Calu3 (cell line): ENCODE results near the gene AP1S2. TPM values are rescaled to one million over a fixed set of nuclear protein-coding genes. Genes with fewer than 3 reads are reported as not detected.

Experiments used
- BruUV-seq: library from RNA; stranded (reverse); fragments of 400-500 nt; replicated peaks from 2 replicates; lab custom pipeline; 2021; lab: Mats Ljungman, UMichigan
- CTCF ChIA-PET: fragments of 300-600 bp; sonication (Branson Sonifier 250); formaldehyde crosslinking; loops from one replicate; lab custom pipeline; 2022; ENCODE audit warnings: antibody characterized with exemption; lab: Charles Lee
- DNase-seq: peaks from one replicate; pipeline ENCODE4 v3.0.0; 2022
- H3K27ac Mint-ChIP-seq: one replicate; pipeline ENCODE4 v1.8.0; 2022; ENCODE audit warnings: mixed read lengths; ENCODE audit not compliant: unreplicated experiment
- H3K27me3 Mint-ChIP-seq: one replicate; pipeline ENCODE4 v1.8.0; 2022; ENCODE audit warnings: mixed read lengths; ENCODE audit not compliant: unreplicated experiment
- H3K36me3 Mint-ChIP-seq: one replicate; pipeline ENCODE4 v1.8.0; 2022; ENCODE audit warnings: mild to moderate bottlenecking, moderate library complexity, mixed read lengths; ENCODE audit not compliant: insufficient read depth, unreplicated experiment
- H3K4me1 Mint-ChIP-seq: one replicate; pipeline ENCODE4 v1.8.0; 2022; ENCODE audit warnings: mild to moderate bottlenecking, low read depth, mixed read lengths; ENCODE audit not compliant: unreplicated experiment
- H3K4me3 Mint-ChIP-seq: one replicate; pipeline ENCODE4 v1.8.0; 2022; ENCODE audit warnings: mild to moderate bottlenecking, low read depth, moderate library complexity, mixed read lengths; ENCODE audit not compliant: unreplicated experiment
- H3K9me3 Mint-ChIP-seq: one replicate; pipeline ENCODE4 v1.8.0; 2022; ENCODE audit warnings: low read depth, mixed read lengths; ENCODE audit not compliant: unreplicated experiment
- intact Hi-C: fragments of 100-400 bp; cut with micrococcal nuclease; formaldehyde crosslinking; loops from one replicate; pipeline ENCODE4 v1.10.0; 2022; ENCODE audit not compliant: unreplicated experiment
- total RNA-seq: library from RNA; stranded (reverse); gene quantifications from 2 replicates; pipeline ENCODE4 v1.2.3, GENCODE V29; 2022
- TF ChIP-seq, protein P1 (sequence below): fragments of 200-600 bp; IDR thresholded peaks from one replicate; pipeline ENCODE4 v1.8.0; 2022; ENCODE audit warnings: antibody characterized with exemption; ENCODE audit not compliant: unreplicated experiment

Gene AP1S2
- total RNA-seq, 1 experiment from 2014 or later = 57.5 TPM

DNA sequence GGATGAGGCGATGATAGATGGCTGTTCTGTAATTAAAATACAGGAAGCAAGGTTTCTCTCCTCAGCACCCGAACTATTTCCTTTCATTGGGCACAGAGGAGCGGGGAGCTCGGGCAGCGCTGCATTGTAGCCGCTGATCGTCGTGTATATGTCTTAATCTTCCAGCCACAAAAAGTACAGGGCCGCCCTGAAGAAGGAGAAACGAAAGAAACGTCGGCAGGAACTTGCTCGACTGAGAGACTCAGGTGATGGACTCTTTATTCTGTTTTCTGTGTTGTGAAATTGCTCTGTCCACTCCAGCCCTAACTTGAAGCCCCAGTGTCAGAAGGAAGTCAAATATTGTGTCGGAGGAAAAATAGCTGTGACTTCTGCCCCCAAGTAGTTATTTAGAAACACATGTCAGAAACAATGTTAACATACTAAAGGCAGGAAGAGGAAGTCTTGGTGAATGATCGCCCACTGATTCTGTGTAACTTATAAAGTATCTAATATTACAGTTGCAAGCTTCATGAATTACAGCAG, 63.8 kb downstream of the AP1S2 start:
- no peaks in the 10 kb centered on the region for H3K4me1 Mint-ChIP-seq
- intact Hi-C loops = no loop called here
- CTCF ChIA-PET = interaction anchor here (1.2 kb wide), 1 partner anchor 83 kb away, joined by 3 read pairs; no protein-coding TSS in a partner anchor
- H3K27ac Mint-ChIP-seq = no peak overlapping the region
- H3K27me3 Mint-ChIP-seq = no peaks in the 10 kb centered on the region
- DNase-seq = no peak
- peaks cover 3% of the 10 kb centered on the region for H3K36me3 Mint-ChIP-seq
- H3K9me3 Mint-ChIP-seq = no peaks in the 10 kb centered on the region
- H3K4me3 Mint-ChIP-seq = no peak overlapping the region
- TSS peak; percentile 77 for BruUV-seq
- TF ChIP-seq, protein P1, sequence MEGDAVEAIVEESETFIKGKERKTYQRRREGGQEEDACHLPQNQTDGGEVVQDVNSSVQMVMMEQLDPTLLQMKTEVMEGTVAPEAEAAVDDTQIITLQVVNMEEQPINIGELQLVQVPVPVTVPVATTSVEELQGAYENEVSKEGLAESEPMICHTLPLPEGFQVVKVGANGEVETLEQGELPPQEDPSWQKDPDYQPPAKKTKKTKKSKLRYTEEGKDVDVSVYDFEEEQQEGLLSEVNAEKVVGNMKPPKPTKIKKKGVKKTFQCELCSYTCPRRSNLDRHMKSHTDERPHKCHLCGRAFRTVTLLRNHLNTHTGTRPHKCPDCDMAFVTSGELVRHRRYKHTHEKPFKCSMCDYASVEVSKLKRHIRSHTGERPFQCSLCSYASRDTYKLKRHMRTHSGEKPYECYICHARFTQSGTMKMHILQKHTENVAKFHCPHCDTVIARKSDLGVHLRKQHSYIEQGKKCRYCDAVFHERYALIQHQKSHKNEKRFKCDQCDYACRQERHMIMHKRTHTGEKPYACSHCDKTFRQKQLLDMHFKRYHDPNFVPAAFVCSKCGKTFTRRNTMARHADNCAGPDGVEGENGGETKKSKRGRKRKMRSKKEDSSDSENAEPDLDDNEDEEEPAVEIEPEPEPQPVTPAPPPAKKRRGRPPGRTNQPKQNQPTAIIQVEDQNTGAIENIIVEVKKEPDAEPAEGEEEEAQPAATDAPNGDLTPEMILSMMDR = no peak

- TF ChIP-seq, protein P1 = no peak
- H3K4me1 Mint-ChIP-seq = no peaks in the 10 kb centered on the region
- no peaks in the 10 kb centered on the region for H3K27me3 Mint-ChIP-seq
- no peak within 1 kb of the TSS for H3K27ac Mint-ChIP-seq
- peak; percentile 84 for DNase-seq
- TSS peak; percentile 45 for BruUV-seq
- no peaks in the 10 kb centered on the region for H3K9me3 Mint-ChIP-seq
- no peaks in the 10 kb centered on the region for H3K36me3 Mint-ChIP-seq
- intact Hi-C loops = no loop called here
- H3K4me3 Mint-ChIP-seq = no peak within 1 kb of the TSS
- CTCF ChIA-PET = interaction anchor here (1.2 kb wide), 1 partner anchor 83 kb away, joined by 3 read pairs; no protein-coding TSS in a partner anchor
These were observed 64.4 kb downstream of the AP1S2 start, which contains the start of gene ZRSR2 for GRCh38 chrX:15789979-15790768. TSS of gene ZRSR2 (plus strand) at chrX:15790484. CDS start at chrX:15790496, 12 bp downstream.

- intact Hi-C loops = no loop called here
These were observed 67.7 kb downstream of the AP1S2 start for GRCh38 chrX:15786915-15787314.

GRCh38 chrX:15785176-15785750, 69.3 kb downstream of the AP1S2 start:
- Mint-ChIP-seq H3K4me1 (no peaks in the 10 kb centered on the region), H3K4me3 (no peak overlapping the region), H3K9me3 (no peaks in the 10 kb centered on the region), H3K27me3 (no peaks in the 10 kb centered on the region), H3K27ac (no peak overlapping the region), H3K36me3 (no peaks in the 10 kb centered on the region)
- intact Hi-C loops = no loop called here
- TF ChIP-seq, protein P1 = no peak
- CTCF ChIA-PET = no interaction called here
- BruUV-seq = no TSS peak
- no peak for DNase-seq

More at GRCh38 chrX:15786915-15787314, 67.7 kb downstream of the AP1S2 start:
- DNase-seq = no peak
- Mint-ChIP-seq H3K4me3 (no peak overlapping the region), H3K27me3 (no peaks in the 10 kb centered on the region), H3K9me3 (no peaks in the 10 kb centered on the region), H3K4me1 (no peaks in the 10 kb centered on the region), H3K27ac (no peak overlapping the region), H3K36me3 (no peaks in the 10 kb centered on the region)
- BruUV-seq = no TSS peak
- CTCF ChIA-PET = interaction anchor here (1.1 kb wide), 1 partner anchor 11 kb away, joined by 3 read pairs; no protein-coding TSS in a partner anchor
- TF ChIP-seq, protein P1 = no peak
